ENCODE measurements around the gene AP2S1. TPM values are rescaled to one million over a fixed set of nuclear protein-coding genes. Genes with fewer than 3 reads are reported as not detected.

AP2S1 gene
- total and polyA plus RNA-seq, 2 of the 8 experiments (the other 6 are each of a cell fraction or from before 2014, with no cell fraction given), result 195 to 211 TPM

GRCh38 chr19:46872967-46873366 is 22.3 kb upstream of the AP2S1 start:
- FAIRE-seq (no peak), DNase-seq (ENCODE audit: low read depth in 1 of 2, low spot score in 2 of 2) (no peak)
- Histone ChIP-seq H2BK20ac (ENCODE audit: low read length) (no peak overlapping the region), H4K5ac (ENCODE audit: insufficient read length, low read depth, low read length) (no peak overlapping the region), H3K14ac (ENCODE audit: insufficient read length) (no peak overlapping the region), H3K27me3 (replicated peaks in 1 of 4; ENCODE audit: control insufficient read depth in 3 of 4, extremely low read depth in 1 of 4, insufficient read depth in 3 of 4, low read length in 3 of 4) (no peaks in the 10 kb centered on the region), H3K79me1 (ENCODE audit: low read depth, low read length) (peaks cover 3% of the 10 kb centered on the region; the same call in 1 of the 2 replicates), H3K4me3 (ENCODE audit: extremely low read depth in 1 of 4, insufficient read depth in 2 of 4, low read depth in 3 of 4, low read length in 4 of 4) (no peak overlapping the region), H3K79me2 (ENCODE audit: control insufficient read depth in 1 of 2, insufficient read depth in 2 of 2, low read length in 2 of 2) (peaks cover 8 to 73% of the 10 kb centered on the region in 2 experiments), H3K9me3 (ENCODE audit: insufficient read depth in 2 of 2, low read depth in 1 of 2, low read length in 1 of 2) (no peaks in the 10 kb centered on the region), H3K56ac (replicated peaks; ENCODE audit: insufficient read length, low read depth, low read length) (no peak overlapping the region), H3K9ac (replicated peaks in 1 of 4; ENCODE audit: extremely low read depth in 1 of 4, low read depth in 3 of 4, low read length in 3 of 4) (no peak overlapping the region), H3K27ac (ENCODE audit: low read depth, low read length) (no peak overlapping the region), H3K4me1 (replicated peaks in 1 of 4; ENCODE audit: control insufficient read depth in 3 of 4, insufficient read depth in 4 of 4, low read length in 3 of 4) (peaks cover 0 to 4% (median 1%) of the 10 kb centered on the region in 4 experiments; a peak in 2 of 7 replicates), H3K23ac (ENCODE audit: insufficient read length) (no peak overlapping the region), H3K4me2 (ENCODE audit: insufficient read depth in 1 of 2, low read depth in 2 of 2, low read length in 2 of 2) (no peak overlapping the region), H2BK5ac (ENCODE audit: low read depth, low read length) (no peak overlapping the region), H2BK12ac (ENCODE audit: low read depth, low read length) (no peak overlapping the region), H2BK15ac (ENCODE audit: low read length) (no peak overlapping the region), H2AFZ (ENCODE audit: low read length) (no peak overlapping the region), H3K18ac (ENCODE audit: extremely low read depth, low read length) (no peak overlapping the region), H3K4ac (replicated peaks; ENCODE audit: insufficient read length, low read depth, low read length) (no peak overlapping the region), H2AK5ac (ENCODE audit: low read depth, low read length) (no peak overlapping the region), H3K23me2 (ENCODE audit: low read depth, low read length) (no peaks in the 10 kb centered on the region), H4K8ac (ENCODE audit: extremely low read depth, insufficient read depth, low read length) (no peak overlapping the region), H3K36me3 (ENCODE audit: control insufficient read depth in 2 of 4, insufficient read depth in 4 of 4, low read length in 3 of 4) (no peaks in the 10 kb centered on the region; a peak in 1 of 8 replicates), H4K91ac (replicated peaks; ENCODE audit: insufficient read length, low read length) (no peak overlapping the region), H4K20me1 (replicated peaks in 1 of 2; ENCODE audit: control insufficient read depth in 1 of 2, insufficient read depth in 2 of 2, low read length in 2 of 2) (peaks cover 3 to 7% of the 10 kb centered on the region in 2 experiments), H2BK120ac (replicated peaks; ENCODE audit: low read depth, low read length) (no peak overlapping the region)
- CTCF ChIA-PET (ENCODE audit: partially characterized antibody), result interaction anchor here (0.6 to 2.4 kb wide), 5 partner anchors 11 to 1344 kb away, joined by 3 to 8 read pairs (median 3); no protein-coding TSS in a partner anchor
- 82% methylated on average over 4 of the region's 4 CpGs; no CpG with 5 or more reads in 1 of the 2 experiments for WGBS, 2 experiments (ENCODE audit: extremely low coverage in 1 of 2, insufficient coverage in 1 of 2, insufficient read length in 1 of 2, insufficient replicate concordance in 2 of 2, low coverage in 1 of 2, low lambda C conversion rate in 2 of 2, missing lambda C conversion rate in 1 of 2)
- POLR2A ChIA-PET (ENCODE audit: partially characterized antibody), result interaction anchor here (1.0 to 12.0 kb wide), 2 partner anchors 8 to 12 kb away, joined by 6 to 102 read pairs; partner anchors contain the start of gene ARHGAP35
- TF ChIP-seq ATF2 (IDR thresholded peaks at IDR 0.05; ENCODE audit: low read length), result no peak
- no peak for TF ChIP-seq KDM4A (IDR thresholded peaks at IDR 0.05; ENCODE audit: low read depth, low read length, severe bottlenecking)
- no peak for TF ChIP-seq GABPA (IDR thresholded peaks at IDR 0.05; ENCODE audit: borderline replicate concordance, insufficient read depth, low read length)
- no peak for TF ChIP-seq FOSL1 (IDR thresholded peaks at IDR 0.05; ENCODE audit: insufficient read depth, low read depth, low read length)
- no peak for TF ChIP-seq EP300 (IDR thresholded peaks at IDR 0.05; ENCODE audit: borderline replicate concordance in 1 of 2, low read depth in 2 of 2, low read length in 2 of 2)
- TF ChIP-seq RNF2 (IDR thresholded peaks at IDR 0.05; ENCODE audit: borderline replicate concordance, low read depth, low read length, missing control alignments, poor library complexity, severe bottlenecking), result no peak
- TF ChIP-seq GTF2F1 (IDR thresholded peaks at IDR 0.05; ENCODE audit: borderline replicate concordance, low read depth, low read length), result no peak
- no peak for TF ChIP-seq JUND (IDR thresholded peaks at IDR 0.05; ENCODE audit: low read length)
- TF ChIP-seq BRCA1 (IDR thresholded peaks at IDR 0.05; ENCODE audit: low read depth, low read length), result no peak
- no peak for TF ChIP-seq ZNF274 (IDR thresholded peaks at IDR 0.05; ENCODE audit: borderline replicate concordance, extremely low read depth, low read length)
- no peak for TF ChIP-seq HDAC6 (IDR thresholded peaks at IDR 0.05; ENCODE audit: low read depth, low read length)

Measured in H1 (cell line).